ENCODE measurements around the gene LRRN4.
"Not testable (repeated sequence)": the region's sequence is repeated elsewhere in the genome, so short reads cannot be mapped to it uniquely, and the experiment has no call there.

Gene LRRN4

DNA sequence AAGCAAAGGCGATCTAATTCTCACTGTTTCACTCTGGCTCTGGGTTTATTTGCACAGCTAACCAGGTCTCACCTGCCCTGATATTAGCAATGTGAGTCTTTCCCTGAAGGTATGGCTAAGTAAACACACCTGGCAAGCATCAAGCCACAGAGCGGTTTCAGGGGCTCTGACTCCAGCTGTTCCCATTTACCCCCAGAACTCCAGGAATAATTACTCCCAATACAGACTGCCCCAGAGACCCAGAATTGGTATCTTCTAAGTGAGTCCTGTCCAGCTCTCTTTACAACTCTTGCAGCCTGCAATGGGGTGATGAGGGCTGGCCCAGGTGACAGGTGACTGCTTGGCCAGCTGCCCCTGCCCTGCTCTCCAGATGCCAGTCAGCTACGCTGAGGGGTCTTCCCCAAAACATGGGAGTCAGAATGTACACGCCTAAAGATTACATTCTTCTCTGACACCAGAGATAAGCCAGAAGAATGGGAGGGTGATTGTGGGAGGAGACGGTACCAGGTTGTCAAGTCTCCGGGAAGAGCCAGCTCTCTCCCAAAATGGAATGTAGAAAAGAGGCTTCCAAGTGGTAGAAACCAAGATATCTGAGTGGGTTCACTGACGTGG is 4.9 kb upstream of the LRRN4 start:
- DNase-seq: no peak

DNA sequence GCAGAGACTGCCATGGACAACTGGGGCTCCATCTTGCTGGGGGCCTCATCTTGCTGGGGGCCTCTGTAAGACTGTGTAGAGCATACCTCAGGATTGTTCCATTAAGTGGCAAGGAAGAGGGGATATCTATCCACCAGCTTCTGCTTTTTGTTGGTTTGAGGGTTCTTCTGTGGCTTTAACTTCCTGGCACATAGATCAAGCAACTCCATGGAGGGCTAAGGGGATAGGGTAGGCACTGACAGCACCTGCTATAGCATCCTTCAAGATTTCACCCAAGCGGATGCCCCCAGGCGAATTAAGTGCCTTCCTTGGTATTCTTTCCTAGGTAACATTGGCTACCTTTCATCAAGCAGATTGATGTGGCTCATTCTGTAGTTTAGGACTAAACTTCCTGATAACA is 3.8 kb upstream of the LRRN4 start:
- no peak for DNase-seq

DNA sequence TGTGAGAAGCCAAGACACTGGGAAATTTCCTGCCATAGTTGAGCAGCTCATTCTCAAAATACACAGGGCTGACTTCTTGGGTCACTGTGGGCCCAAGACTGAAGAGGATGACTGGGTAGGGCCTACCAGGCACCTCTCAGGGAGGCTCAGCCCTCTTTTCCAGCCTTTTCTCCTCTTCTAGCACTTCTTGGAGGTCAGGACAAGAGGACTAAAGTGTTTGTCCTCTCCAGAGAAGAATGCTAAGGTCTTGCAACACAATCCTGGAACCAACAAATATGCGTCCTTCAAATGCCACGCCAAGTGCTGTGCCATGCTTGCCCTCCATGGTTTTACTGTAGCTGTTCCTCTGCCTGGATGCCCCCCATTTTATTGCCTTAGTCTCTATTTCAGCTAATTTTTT is 3.3 kb upstream of the LRRN4 start:
- DNase-seq: no peak

DNA sequence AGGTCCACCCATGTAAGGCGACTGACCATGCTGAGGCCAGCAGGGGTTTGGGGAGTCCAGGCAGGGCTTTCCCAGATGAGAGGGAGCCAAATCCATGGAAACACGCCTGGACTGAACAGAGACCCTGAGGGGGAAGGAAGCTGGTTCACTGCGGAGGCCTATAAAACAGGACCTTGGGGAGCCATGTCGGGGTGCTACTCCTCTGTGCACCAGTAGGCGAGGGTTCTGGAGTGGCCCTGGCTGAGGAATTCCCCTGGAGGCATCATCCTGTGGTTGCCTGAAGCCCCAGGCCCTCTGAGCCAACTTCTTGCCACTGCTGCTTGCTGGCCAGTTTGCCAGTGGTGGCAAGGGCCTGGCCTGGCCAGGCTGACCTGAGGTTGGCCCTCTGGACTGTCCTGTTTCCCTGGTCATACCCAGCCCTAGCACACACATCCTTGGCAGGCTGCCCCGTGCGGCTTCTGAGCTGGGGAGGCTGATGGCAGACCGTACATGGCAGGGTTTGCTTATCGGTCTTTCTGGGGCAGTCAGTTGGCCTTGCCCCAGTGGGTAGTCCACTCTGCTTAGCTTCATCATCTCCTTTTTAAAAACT is 2.2 kb upstream of the LRRN4 start:
- DNase-seq: no peak

DNA sequence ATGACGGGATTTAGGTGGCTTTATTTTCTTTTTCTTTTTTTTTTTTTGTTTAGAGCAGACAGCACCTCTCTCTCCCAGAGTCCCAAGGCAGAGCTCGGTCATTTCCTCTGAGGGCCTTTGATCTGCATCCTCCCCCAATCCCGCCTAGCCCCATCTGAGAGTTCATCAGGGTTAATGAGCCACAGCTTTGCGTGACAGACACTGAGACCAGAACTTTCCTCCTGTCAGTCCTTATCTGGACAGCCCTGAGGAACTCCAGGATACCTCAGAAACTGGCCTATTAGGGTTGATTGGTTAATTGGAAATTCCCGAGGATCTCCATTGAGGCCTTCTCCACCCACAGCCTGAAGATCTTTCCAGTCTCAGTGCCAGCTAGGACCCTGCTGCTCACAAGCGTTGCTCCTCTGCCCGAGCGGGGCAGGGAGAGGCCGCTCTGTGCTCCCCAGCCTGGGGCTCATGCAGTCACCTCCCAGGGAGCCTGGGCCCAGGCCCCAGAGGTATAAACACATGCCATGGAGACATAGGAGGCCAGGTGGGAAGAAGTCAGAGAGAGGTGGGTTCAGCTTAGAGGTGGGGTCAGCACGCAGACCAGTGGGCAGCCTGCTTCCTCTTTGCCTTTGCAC is 1.4 kb upstream of the LRRN4 start:
- no peak for DNase-seq

DNA sequence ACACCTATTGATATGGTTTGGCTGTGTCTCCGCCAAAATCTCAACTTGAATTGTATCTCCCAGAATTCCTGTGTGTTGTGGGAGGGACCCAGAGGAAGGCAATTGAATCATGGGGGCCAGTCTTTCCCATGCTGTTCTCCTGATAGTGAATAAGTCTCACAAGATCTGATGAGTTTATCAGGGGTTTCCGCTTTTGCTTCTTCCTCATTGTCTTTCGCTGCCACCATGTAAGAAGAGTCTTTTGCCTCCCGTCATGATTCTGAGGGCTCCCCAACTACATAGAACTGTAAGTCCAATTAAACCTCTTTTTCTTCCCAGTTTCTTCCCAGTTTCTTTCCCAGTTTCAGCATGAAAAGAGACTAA is 810 bp upstream of the LRRN4 start:
- DNase-seq: not testable (repeated sequence)

DNA sequence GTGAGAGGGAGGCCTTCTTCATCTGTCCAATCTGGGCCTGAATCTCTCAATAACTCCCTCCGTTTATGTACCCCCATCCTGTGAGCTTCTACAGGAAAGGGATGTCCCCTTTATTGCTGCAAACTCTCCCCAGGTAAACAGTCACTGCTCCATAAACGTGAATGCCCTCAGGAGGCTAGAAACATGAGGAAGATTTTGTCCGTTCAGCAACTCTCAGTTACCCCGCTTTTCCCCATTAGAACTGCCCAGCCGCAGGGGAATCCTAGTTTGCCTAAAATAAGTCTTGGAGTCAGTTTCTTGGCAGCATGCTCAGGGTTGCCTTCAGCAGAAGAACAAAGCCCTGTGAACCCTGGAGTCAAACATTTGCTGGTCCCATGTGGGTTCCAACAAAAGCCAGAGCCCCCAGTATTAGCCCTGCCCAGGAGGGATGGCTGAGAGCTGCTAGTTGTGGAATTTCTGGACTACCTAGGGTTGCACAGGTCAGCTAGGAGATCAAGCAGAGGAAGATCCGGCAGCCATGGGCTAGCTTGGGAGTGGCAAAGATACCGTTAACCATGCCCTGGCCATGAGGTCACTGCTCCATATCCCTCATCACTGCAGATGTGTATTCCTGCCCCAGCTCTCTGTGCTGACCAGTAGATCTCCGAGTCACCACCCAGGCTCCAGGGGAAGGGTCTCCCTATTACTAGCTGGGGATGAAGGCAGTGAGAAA is 640 bp downstream of the LRRN4 start:
- no peak for DNase-seq

DNA sequence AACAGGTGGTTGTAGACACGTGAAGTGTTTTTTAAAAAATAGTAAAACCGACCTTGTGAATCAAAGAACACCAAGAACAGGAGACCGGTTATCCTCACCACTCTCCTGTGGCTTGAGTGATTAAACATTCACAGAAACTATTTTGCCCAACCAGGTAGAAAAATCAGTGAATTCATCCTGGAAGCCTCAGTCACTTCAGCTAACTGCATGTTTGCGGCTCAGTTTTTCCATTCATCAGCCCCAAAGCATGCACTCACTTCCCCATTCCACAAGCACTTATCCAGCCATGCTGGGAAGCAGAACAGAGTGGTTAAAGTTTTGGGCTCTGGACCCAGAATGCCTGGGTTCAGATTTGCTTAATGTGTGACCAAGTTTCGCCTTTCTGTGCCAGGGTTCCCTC is 2.4 kb downstream of the LRRN4 start:
- no peak for DNase-seq

DNA sequence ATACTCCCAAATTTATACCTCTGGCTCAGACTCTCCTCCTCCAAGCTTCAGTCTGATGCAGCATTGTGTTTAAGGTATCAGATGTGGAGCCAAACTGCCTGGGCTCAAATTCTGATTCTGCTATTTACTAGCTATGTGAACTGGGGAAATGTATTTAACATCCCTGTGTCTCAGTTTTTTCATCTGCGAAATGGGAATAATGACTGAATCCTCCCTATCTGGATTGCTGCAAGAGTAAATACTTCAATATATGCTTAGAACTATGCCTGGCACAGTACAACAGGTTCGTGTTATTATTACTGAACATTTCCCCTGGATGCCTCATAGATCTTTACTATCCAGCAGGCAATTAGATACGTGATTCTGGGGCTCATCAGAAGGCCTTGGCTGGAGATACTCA is 5.5 kb downstream of the LRRN4 start:
- DNase-seq: no peak

DNA sequence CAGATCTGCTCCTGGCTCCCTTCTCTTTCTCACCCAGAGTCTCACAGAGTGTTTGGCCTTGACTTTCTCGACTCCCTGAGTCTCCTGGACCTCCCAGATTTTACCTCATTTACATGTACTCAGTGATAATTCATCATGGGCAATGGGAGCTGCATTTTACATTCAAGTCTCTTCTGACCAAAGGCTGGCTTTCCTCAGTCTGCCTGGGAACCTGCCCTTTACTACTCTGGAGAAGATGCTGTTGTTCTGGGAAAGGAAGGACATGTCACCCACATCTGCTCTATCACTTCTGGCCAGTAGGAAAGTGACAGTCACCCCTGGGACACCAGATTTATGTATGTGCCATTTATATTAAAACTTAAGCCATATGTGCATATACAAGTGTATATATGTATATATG is 7.4 kb downstream of the LRRN4 start:
- DNase-seq: no peak

DNA sequence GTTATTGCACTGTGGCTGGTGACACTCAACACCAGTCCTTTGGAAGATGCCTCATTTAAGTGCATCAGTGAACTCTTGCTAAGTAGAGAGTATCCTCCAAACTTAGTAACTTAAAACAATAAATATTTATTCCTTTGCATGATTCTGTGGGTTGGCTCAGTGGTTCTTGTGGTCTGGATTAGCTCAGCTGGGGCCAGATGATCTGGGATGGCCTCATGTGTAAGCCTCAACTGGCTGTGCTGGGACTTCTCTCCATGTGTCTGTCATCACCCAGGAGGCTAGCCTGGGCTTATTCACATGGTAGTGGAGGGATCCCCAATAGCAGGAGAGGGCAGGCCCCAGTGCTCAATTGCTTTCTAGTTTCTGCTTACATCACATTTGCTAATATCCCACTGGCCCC is 8.3 kb downstream of the LRRN4 start:
- no peak for DNase-seq

DNA sequence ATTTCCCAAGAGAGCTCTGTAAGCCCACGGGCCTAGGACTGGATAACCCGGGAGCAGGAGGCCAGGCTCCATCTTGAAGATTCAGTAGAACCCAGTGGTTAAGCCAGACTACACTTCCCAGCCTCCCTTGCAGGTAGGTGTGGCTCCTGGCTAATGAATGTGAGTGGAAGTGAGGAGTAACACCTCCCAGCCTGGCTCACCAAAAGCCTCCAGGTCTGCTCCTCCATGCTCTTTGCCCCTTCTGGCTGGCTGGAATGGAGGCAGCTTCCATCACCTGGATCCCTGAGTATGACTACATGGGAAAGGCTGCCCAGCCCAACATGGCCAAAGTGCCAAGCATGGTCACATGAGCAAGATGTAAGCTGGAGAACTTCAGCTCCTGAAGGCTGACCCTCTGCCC is 9.7 kb downstream of the LRRN4 start:
- no peak for DNase-seq

DNA sequence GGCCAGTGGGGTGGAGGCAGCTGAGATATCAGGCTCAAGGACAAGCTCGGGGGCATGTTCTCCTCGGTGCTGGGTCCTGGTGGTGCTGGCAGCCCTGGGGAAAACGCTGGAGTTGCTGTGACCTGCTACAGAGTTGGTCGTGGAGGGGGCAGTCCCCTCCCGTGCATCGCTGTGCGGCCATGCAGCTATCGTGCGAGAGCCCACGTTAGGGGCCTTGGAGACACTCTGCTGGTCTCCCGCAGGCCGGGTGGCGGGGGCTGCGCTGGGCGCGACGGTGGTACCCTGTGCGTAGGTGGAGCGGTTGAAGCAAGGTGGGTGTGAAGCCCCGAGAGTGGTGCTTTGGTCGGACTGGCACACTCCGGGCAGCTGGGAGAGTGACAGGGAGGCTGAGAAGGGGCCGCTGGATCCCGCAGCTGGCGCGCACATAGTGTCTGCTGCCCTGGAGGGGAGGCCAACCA is 12.0 kb downstream of the LRRN4 start:
- DNase-seq: no peak

DNA sequence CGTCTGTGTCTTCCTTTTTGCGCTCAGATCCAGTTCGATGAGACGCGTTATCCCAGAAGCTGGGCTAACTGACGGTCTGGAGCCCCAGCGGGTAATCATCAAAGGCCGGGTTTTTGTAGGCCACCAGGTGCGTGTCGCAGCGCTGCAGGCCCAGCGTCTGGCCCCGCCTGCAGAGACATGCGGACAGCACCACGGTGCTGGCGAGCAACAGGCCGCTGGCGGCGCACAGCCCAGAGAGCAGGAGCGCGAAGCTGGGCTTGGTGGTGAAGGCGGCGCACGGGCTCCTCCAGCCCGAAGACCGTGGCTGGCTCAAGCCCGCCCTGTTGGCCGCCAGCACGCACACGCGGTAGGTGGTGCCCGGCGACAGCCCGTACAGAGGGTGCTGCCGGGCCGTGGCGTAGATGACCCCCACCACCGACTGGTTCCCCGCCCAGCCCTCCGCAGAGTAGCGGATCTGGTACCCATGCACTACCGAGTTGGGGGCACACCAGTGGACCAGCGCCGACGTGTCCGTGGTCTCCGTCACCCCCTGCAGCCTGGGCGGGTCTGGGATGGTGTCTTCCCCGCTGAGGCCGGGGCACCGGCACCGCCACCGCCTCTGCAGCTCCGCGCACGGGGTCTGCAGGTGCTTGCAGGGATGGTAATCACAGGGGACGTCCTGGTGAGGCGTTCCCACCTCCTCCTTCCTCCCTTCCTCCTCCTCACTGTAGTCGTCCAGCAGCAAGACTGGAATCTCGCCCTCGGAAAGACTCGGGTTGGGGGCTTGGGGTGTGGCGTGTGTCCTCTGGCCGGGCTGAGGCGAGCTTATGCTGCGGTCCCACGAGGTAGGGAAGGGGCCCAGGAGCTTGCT is 12.7 kb downstream of the LRRN4 start:
- DNase-seq: no peak

DNA sequence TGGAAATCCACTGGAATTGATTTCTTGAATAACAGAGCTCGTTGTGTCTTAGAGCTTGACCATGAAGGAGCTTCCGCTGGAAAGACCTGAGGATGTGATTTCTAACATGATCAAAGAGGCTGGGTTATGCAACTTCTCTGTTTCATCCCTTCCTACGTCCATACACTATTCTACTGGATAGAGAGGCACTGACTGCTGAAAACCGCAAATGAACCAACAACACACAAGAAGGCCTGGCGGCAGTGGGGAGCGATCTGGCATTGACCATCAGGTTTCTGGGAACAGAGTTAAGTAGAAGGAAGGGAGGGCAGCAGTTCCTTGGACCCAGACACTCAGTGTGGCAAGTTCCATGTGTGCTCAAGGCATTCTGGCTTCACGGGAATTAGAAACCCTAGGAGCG is 13.3 kb downstream of the LRRN4 start:
- DNase-seq: no peak

DNA sequence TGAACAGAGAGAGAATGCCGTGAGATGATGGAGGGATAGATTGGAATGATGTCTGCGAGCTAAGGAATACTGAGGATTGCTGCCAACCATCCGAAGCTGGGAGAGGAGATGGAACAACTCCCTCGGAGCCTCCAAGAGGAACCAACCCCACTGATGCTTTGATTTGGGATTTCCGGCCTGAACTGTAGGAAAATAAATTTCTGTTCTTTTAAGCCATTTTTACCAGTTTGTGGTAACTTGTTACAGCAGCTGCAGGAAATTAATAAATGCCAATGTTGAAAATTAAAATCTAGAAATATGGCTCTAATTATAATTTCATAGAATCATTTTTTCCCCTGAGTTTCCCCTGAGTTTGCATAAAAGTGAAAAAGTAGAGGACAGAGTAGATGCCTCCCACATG is 14.1 kb downstream of the LRRN4 start:
- DNase-seq: no peak

DNA sequence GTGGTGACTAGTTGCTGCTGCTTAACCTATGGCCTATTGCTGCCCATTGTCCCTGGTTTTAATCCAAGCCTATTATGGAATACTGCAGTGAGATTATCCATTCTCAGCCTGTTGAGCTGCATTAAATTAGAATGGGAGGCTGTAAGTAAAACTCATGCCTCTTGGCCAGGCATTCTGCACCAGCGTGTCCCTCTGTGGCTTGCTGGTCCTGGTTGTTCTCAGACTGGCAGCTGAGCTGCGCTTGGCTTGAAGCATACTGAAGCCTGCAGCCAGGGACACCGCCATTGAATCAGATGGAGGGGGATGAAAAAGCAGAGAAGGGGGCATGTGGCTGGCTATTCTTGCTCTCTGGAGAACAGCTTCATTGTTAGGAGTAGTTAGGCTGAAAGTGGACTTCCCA is 15.6 kb downstream of the LRRN4 start:
- DNase-seq: no peak

DNA sequence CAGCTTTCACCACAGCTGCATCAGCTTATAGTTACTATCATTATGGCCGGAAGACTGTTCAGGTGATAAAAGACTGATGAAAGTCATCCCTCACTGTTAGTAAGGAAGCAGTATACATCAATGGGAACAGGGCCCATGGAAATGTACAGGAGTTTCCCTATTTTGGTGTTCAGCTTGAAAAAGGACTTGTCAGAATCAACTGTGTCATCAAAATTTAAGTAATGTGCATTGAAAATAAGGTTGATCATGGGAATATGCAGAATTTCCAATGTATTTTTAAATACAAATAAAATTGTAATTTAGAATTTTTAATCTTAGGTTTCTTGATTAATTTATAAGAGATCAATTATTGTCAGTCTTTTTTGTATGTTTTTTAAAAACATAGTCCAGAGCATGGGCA is 16.8 kb downstream of the LRRN4 start:
- no peak for DNase-seq

DNA sequence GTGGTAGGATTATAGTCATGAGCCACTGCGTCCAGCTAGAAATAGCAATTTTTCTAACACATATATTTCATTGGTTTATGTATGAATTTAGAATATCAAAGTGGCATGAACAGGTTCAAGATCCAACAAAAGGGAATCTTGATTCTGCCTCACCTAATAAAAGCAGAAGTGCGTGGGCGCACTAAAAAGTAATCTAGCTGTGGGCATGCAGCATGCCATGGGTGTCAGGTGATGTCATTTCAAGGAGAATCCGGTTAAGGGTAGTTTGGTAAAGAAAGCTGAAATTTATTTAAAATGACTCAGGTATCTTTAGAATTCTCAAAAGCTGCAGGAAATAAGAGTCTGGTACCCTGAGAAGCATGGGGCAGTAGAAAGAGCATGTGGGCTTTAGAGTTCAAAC is 17.6 kb downstream of the LRRN4 start:
- no peak for DNase-seq

DNA sequence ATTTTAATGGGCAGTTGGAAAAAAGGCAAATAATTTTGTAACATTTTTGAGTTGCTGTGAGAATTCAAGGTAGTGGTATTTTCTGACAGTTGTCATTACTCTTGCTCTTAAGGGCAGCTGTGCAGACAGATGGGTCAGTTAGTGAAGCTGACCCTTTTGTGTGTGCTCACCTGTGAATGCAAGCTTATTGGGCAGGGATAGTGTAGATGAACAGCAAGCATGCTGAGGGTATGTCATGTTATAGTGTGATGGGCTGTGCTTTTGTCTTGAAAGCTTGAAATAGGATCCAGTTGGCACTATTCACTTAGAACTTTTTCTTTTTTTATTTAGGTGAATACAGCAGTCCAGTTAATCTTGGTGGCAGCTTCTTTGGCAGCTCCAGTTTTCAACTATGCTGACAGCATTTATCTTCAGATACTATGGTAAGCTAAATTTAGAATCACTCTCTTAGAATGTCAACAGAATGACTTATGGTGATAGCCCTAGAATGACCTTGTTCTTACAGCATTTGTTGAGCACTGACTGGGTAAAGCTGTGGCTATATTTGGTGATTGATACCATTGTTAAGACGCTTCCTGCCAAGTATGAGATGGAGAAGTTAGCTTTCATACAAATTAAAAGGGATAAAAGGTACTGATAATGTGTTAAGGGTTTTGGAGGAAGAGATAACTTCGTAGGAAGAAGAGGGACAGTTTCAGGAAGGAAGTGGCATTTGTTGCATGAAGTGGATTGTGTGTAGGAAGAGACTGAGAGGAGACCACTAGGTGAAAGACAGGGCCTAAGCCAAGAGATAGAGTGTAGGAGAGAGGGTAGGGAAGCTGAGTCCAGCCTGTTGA is 19.5 kb downstream of the LRRN4 start:
- no peak for DNase-seq

DNA sequence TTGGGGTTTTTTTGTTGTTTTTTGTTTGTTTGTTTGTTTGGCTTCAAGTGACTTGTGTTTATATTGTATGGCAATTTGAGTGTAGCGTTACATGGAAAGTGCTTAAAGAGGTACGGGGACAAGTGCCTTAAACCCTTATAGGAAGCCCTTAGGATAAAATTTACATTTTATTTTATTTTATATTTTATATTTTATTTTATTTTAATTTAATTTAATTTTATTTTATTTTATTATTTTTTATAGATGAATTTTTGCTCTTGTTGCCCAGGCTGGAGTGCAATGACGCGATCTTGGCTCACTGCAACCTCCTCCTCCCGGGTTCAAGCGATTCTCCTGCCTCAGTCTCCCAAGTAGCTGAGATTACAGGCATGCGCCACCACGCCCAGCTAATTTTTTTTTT is 21.0 kb downstream of the LRRN4 start:
- DNase-seq: not testable (repeated sequence)

DNA sequence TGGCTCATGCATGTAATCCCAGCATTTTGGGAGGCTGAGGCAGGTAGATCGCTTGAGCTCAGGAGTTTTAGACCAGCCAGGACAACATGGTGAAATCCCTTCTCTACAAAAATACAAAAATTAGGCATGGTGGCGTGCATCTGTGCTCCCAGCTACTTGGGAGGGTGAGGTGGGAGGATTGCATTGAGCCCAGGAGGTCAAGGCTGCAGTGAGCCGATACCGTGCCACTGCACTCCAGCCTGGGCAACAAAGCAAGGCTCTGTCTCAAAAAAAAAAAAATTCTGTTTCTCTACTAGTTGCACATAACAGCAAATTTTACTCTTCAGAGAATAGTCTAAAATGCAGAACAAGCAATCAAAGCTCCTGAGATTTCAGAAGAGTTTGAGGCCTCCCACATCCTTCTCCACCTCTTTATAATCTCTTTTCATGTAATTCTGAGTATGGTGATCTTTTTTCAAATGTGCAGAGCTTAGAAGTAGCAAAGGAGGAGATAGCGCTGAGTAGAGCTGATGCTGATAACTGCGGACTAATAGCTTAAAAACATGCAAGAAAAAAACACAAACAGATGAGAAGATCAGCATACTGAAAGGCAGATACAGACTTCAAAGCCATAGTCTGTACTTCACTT is 23.3 kb downstream of the LRRN4 start:
- DNase-seq: no peak
